HG02642 (cell line): ENCODE data around the gene INHBC.

Source experiments
- ATAC-seq: cut with Tn5 transposase; IDR thresholded peaks from one replicate; pipeline ENCODE4 v1.9.1; 2021; ENCODE audit warnings: mild to moderate bottlenecking; ENCODE audit not compliant: unreplicated experiment, poor library complexity

INHBC gene

DNA sequence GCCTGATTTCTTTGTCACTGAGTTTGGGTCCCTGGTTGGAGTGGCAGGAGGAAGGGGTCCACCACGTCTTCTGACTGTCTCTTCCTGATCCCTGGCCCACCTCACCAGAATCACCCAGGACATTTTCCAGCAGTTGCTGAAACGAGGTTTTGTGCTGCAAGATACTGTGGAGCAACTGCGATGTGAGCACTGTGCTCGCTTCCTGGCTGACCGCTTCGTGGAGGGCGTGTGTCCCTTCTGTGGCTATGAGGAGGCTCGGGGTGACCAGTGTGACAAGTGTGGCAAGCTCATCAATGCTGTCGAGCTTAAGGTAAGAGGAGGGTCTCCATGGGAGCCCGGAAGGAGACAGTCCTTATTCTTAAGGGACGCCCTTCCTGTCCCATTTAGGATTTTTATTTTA, 65.6 kb downstream of the INHBC start:
- ATAC-seq, result no peak
